Right kidney (tissue), 1 donor: ENCODE measurements around the gene CFAP46.
A peak's percentile ranks its signal among the peaks of the same experiment; 100 is the strongest.
"Not testable (repeated sequence)": the region's sequence is repeated elsewhere in the genome, so short reads cannot be mapped to it uniquely, and the experiment has no call there.

Experiments used
- DNase-seq: peaks from one replicate; pipeline ENCODE4 v3.0.0-alpha.2; 2016

CFAP46 gene

GRCh38 chr10:132963430-132963960 is 21.1 kb upstream of the CFAP46 start:
- no peak for DNase-seq

GRCh38 chr10:132962623-132963429 is 20.5 kb upstream of the CFAP46 start:
- DNase-seq, result no peak

GRCh38 chr10:132961787-132962622 is 19.6 kb upstream of the CFAP46 start:
- peak; percentile 90 for DNase-seq

- DNase-seq, result no peak
Observed at GRCh38 chr10:132961420-132961786, 19.0 kb upstream of the CFAP46 start.

GRCh38 chr10:132960631-132961419 is 18.5 kb upstream of the CFAP46 start:
- DNase-seq, result no peak

GRCh38 chr10:132960071-132960472 is 17.7 kb upstream of the CFAP46 start:
- no peak for DNase-seq

- no peak for DNase-seq
Observed at GRCh38 chr10:132959559-132959961, 17.2 kb upstream of the CFAP46 start.

- no peak for DNase-seq
Observed at GRCh38 chr10:132958883-132959558, 16.7 kb upstream of the CFAP46 start.

- DNase-seq, result no peak
Observed at GRCh38 chr10:132957981-132958882, 15.9 kb upstream of the CFAP46 start.

GRCh38 chr10:132957131-132957530 is 14.8 kb upstream of the CFAP46 start:
- DNase-seq, result no peak

GRCh38 chr10:132956259-132956658 is 13.9 kb upstream of the CFAP46 start:
- not testable (repeated sequence) for DNase-seq

- DNase-seq, result no peak
Observed at GRCh38 chr10:132955479-132955878, 13.1 kb upstream of the CFAP46 start.

- DNase-seq, result no peak
Observed at GRCh38 chr10:132953428-132953827, 11.1 kb upstream of the CFAP46 start.

GRCh38 chr10:132951926-132952325 is 9.6 kb upstream of the CFAP46 start:
- no peak for DNase-seq

GRCh38 chr10:132948351-132948750 is 6.0 kb upstream of the CFAP46 start:
- DNase-seq, result no peak

GRCh38 chr10:132947843-132948242 is 5.5 kb upstream of the CFAP46 start:
- DNase-seq, result no peak

- no peak for DNase-seq
Observed at GRCh38 chr10:132946806-132947546, 4.6 kb upstream of the CFAP46 start.

- no peak for DNase-seq
Observed at GRCh38 chr10:132946311-132946710, 3.9 kb upstream of the CFAP46 start.

- no peak for DNase-seq
Observed at GRCh38 chr10:132945894-132946255, 3.5 kb upstream of the CFAP46 start.
